Stimulated activated CD8-positive, alpha-beta memory T cell treated with anti-CD3 and anti-CD28 coated beads, Interleukin-7, amount 100 ng/mL, for 4 hours (primary cell): ENCODE results near the gene MEGF8.

ENCODE experiments used
- DNase-seq, 2 donors: peaks; one replicate each; pipeline ENCODE4 v3.0.0-alpha.2; 2020; ENCODE audit warnings: low read depth in 2 of 2

The MEGF8 gene

DNA sequence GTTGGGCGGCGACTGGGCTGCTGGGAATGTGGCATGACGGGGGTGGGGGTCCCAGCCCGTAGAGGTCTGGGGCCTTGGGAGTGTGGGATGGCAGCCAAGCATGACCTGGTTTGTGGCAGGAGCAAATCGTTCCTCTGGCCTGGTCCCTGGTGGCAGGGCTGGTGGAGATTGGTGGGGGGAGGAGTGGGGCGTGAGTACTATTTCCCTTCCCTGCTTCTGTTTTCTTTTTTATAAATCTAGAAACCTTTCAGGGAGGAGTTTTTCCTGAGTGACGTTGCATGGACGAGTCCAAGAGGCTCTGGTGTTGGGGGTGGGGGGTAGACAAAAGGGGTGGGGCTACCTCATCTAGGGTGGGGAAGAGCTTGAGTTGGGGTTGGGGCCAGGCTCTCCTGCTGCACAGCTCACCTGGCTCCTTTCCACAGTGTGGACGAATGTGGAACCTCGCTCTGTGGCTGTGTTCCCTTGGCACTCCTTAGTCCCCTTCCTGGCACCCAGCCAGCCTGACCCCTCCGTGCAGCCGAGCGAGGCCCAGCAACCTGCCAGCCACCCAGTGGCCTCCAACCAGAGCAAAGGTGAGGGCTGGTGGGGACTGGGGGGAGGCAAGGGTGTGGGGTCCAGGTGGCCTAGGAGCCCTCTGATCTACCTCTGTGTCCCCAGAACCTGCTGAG, 39.0 kb upstream of the MEGF8 start:
- no peak for DNase-seq

DNA sequence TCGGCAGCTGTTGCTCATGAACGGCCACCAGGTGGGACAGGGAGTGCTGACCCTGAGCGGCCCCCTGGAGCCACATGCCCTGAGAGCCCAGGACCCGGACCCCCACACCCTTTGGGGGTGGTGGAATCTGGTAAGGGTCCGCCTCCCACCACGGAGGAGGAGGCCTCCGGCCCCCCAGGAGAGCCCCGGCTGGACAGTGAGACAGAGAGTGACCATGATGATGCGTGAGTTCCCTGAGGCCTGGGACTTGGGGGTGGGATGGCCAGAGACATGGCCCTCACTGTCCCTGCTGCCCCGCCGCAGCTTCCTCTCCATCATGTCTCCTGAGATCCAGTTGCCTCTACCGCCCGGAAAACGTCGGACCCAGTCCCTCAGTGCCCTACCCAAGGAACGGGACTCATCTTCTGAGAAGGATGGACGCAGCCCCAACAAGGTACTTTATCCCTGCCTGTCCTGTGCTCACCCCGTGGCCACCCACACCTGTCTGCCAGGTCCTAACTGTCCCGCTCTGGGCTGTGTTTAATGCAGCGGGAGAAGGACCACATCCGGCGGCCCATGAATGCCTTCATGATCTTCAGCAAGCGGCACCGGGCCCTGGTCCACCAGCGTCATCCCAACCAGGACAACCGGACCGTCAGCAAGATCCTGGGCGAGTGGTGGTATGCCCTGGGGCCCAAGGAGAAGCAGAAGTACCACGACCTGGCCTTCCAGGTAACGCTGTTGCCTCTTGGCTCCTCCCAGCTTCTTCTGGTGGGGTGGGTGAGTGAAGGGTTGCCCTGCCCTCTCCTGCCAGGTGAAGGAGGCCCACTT, 38.2 kb upstream of the MEGF8 start:
- no peak for DNase-seq

DNA sequence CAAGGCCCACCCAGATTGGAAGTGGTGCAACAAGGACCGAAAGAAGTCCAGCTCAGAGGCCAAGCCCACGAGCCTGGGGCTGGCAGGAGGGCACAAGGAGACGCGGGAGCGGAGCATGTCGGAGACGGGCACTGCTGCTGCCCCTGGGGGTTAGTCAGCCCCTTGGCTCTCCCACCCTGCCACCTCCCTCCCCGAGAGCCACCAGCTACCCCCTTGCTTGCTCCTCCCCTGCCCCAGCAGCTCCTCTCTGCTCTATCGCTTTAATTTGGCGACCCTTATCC, 37.7 kb upstream of the MEGF8 start:
- DNase-seq: no peak

DNA sequence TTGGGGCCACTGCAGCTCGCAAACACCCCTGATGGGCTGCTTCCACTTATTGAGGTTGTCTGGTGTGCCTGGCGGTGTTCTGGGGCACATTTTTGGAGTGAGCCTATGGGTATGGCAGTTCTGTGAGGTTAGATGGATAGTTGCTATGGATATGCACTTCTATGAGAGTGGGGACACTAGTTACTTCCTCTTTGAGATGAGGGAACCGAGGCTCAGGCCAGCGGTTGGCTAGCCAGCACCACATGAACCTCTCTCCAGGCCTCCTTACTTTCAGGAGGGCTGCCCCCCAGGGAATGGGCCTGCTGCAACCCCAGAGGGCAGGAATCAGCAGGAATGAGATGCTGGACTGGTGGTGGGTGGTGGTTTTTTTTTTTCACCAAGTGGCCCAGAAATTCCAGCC, 37.0 kb upstream of the MEGF8 start:
- DNase-seq: no peak

DNA sequence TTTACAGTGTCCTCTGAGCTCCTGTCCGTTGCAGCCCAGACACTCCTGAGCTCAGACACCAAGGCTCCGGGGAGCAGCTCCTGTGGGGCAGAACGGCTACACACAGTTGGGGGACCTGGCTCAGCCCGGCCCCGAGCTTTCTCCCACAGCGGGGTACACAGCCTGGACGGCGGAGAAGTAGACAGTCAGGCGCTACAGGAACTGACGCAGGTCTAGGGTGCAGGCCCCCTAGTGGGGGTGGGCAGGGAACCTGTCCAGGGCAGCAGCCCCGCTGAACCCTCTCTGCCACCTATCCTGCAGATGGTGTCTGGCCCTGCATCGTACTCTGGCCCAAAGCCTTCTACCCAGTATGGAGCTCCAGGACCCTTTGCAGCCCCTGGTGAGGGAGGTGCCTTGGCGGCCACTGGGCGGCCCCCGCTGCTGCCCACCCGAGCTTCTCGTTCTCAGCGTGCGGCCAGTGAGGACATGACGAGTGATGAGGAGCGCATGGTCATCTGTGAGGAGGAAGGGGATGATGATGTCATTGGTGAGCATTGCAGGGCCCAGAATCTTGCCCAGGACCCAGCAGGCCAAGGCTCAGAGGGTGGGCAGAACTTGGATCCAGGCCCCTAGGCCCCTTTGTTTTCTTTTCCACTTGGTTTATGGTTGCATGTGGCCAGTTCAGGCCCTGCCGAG, 36.4 kb upstream of the MEGF8 start:
- DNase-seq: no peak

DNA sequence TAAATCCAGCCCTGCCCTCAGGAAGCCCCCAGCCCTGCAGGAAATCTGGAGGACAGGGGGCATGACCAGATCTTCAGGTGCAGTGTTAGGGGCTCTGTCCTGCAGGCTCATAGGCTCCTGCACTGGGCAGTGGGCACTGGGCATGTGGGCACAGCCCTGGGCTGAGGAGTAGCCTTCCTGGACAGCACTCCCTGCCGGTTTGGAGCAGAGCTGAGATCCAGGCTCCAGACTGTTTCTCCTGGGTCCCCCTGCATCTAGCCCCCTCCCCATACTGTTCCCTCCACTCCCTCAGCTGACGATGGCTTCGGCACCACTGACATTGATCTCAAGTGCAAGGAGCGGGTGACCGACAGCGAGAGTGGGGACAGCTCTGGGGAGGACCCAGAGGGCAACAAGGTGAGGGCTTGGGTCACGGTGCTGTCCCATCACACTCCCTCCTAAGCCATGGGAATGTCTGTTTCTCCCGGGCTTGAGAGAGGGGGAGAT, 35.8 kb upstream of the MEGF8 start:
- no peak for DNase-seq

DNA sequence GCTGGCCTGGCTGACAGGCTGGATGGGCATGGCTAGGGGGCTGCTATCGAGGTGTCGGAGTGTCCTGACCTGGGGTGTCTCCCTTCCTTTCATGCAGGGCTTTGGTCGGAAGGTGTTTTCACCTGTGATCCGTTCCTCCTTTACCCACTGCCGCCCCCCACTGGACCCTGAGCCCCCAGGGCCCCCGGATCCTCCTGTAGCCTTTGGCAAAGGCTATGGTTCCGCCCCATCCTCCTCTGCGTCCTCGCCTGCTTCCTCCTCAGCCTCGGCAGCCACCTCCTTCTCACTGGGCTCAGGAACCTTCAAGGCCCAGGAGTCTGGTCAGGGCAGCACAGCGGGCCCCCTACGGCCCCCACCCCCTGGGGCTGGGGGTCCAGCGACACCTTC, 35.3 kb upstream of the MEGF8 start:
- no peak for DNase-seq

DNA sequence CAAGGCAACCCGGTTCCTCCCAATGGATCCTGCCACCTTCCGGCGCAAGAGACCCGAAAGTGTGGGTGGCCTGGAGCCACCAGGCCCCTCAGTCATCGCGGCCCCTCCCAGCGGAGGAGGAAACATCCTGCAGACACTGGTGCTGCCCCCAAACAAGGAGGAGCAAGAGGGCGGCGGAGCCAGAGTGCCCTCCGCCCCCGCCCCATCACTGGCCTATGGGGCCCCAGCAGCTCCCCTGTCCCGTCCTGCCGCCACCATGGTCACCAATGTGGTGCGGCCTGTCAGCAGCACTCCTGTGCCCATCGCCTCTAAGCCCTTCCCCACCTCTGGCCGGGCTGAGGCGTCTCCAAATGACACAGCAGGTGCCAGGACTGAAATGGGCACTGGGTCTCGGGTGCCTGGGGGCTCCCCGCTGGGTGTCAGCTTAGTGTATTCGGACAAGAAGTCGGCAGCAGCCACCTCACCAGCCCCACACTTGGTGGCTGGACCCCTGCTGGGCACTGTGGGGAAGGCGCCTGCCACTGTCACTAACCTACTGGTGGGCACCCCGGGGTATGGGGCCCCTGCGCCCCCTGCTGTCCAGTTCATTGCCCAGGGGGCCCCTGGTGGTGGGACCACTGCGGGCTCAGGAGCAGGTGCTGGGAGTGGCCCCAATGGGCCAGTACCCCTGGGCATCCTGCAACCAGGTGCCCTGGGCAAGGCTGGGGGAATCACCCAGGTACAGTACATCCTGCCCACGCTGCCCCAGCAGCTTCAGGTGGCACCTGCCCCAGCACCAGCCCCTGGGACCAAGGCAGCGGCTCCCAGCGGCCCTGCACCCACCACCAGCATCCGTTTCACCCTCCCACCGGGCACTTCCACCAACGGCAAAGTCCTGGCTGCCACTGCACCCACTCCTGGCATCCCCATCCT, 34.7 kb upstream of the MEGF8 start:
- DNase-seq: peak; percentile 39 to 47

GRCh38 chr19:42291435-42291810, 34.0 kb upstream of the MEGF8 start:
- DNase-seq: no peak

GRCh38 chr19:42292042-42292960, 33.1 kb upstream of the MEGF8 start:
- DNase-seq: no peak

- DNase-seq: no peak
Measured at GRCh38 chr19:42292963-42293362, 32.5 kb upstream of the MEGF8 start.

- no peak for DNase-seq
Measured at GRCh38 chr19:42293540-42293939, 31.9 kb upstream of the MEGF8 start.

DNA sequence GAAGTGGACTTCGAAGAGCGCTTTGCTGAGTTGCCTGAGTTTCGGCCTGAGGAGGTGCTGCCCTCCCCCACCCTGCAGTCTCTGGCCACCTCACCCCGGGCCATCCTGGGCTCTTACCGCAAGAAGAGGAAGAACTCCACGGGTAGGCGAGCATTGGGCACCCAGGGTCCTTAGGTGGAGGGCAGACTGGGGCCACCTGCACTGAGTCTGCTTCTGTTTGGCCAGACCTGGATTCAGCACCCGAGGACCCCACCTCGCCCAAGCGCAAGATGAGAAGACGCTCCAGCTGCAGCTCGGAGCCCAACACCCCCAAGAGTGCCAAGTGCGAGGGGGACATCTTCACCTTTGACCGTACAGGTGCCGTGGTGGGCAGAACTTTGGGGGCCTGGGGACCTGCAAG, 31.5 kb upstream of the MEGF8 start:
- no peak for DNase-seq

DNA sequence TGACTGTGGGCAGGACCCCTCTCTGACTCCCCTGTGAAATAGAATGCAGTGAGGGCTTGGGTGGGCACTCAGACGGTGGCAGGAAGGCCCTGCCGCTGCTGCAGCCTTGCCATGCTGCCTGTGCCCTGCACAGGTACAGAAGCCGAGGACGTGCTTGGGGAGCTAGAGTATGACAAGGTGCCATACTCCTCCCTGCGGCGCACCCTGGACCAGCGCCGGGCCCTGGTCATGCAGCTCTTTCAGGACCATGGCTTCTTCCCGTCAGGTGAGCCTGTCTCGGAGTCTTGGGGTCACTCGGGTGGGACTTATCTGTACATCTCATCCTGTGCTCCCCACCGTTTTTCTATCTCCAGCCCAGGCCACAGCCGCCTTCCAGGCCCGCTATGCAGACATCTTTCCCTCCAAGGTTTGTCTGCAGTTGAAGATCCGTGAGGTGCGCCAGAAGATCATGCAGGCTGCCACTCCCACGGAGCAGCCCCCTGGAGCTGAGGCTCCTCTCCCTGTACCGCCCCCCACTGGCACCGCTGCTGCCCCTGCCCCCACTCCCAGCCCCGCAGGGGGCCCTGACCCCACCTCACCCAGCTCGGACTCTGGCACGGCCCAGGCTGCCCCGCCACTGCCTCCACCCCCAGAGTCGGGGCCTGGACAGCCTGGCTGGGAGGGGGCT, 30.8 kb upstream of the MEGF8 start:
- no peak for DNase-seq

DNA sequence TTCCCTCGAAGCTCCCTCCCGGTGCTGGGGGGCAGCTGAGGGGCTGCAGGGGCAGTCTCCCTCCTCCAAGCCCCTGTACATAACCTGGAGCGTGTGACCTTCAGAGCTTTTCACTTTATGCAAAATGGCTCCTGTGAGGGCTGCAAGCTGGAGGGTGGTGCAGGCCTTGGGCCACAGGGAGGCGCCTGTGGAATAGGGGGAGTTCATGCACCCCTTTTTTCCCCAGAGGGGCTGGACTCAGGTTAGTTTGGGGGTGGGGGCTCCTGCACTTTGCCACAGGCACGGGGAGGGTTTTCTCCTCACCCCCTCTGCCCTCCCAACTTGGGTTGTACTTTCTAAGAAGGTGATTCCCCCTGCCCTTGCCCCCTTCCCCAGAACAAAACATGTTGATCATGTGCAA, 30.1 kb upstream of the MEGF8 start:
- no peak for DNase-seq

- DNase-seq: peak; percentile 74 to 82
Measured at GRCh38 chr19:42295831-42296525, 29.5 kb upstream of the MEGF8 start.

DNA sequence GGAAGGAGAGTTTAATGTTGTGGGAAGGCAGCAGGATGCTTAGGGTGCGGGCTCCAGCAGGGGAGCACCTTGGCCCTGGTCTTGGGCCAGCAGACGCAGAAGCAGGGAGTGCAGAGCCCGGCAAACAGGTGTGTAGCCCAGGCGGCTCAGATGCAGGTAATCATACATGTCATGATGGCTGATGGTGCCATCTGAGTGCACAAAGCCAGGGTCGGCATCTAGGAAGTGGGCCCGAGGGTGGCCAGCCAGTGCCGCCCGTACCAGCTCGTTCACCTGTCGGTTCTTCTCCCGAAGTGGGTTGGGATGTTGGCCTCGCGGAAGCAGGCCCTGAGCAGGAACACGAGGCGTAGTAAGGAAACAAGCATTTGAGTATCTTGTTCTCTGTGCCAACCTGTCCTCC, 28.4 kb upstream of the MEGF8 start:
- no peak for DNase-seq

- DNase-seq: no peak
Measured at GRCh38 chr19:42301646-42302203, 23.7 kb upstream of the MEGF8 start, which contains the start of gene PRR19. Gene PRR19, plus strand, starts transcription at chr19:42302132. Its CDS starts 7,453 bp downstream, at chr19:42309585.

DNA sequence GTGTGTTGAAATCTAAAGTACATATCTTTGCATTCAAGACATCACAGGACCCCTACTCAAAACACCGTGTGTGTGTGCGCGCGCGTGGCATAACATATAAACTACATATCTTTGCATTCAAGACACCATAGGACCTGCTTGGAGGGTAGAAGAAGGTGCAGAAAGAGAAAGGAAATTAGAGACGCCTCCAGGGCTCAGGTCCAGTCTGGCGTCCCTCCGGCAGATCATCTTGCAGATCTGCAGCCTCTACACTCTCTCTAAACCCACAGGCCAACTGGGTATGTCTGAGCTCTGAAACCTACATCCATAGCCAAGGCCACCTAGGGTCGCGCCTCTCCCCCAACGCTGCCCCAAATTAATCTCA, 22.4 kb upstream of the MEGF8 start:
- no peak for DNase-seq
